DND-41 (cell line): Measurements from ENCODE around the gene NPM1.

Experiments used
- EZH2 ChIP-seq: IDR thresholded peaks from 3 replicates; pipeline ENCODE4 v1.6.1; 2012; ENCODE audit warnings: borderline replicate concordance, low read depth, mild to moderate bottlenecking, moderate library complexity, low read length, inconsistent platforms; ENCODE audit not compliant: severe bottlenecking
- TF ChIP-seq, protein P1 (sequence below): IDR thresholded peaks from 2 replicates; pipeline ENCODE4 v1.5.1; 2012; ENCODE audit warnings: borderline replicate concordance, low read length, moderate library complexity, mild to moderate bottlenecking; ENCODE audit not compliant: poor library complexity, severe bottlenecking; ENCODE audit errors: extremely low read depth

DNA sequence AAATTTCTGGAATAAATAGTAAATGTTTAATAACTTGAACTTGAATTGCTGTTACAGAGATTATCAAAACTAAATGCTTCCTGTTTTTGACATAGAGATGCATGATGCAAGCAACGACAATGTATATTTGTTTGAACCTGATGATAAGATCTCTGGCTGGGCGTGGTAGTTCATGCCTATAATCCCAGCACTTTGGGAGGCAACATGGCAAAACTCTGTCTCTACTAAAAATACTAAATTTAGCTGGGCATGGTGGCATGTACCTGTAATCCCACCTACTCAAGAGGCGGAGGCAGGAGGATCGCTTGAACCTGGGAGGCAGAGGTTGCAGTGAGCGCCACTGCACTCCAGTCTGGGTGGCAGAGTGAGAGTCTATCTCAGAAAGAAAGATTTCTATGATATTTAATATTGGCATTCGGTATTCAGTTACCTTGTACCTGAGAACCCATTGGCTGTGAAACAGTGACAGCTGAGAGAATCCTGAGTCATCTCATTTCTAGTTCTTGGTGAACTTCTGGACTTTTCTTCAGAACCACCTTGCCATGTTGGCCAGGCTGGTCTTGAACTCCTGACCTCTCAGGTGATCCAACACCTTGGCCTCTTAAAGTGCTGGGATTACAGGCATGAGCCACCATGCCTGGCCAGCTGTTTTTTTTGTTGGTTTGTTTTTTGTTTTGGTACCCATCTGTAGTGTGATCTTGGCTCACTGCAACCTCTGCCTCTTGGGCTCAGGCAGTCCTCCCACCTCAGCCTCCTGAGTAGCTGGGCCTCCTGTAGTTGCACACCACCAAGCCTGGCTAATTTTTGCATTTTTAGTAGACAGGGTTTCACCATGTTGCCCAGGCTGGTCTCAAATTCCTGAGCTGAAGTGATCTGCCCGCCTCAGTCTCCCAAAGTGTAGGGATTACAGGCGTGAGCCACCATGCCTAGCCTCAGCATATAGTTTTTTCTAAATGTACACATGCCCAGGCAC is 21.8 kb downstream of the NPM1 start:
- TF ChIP-seq, protein P1, sequence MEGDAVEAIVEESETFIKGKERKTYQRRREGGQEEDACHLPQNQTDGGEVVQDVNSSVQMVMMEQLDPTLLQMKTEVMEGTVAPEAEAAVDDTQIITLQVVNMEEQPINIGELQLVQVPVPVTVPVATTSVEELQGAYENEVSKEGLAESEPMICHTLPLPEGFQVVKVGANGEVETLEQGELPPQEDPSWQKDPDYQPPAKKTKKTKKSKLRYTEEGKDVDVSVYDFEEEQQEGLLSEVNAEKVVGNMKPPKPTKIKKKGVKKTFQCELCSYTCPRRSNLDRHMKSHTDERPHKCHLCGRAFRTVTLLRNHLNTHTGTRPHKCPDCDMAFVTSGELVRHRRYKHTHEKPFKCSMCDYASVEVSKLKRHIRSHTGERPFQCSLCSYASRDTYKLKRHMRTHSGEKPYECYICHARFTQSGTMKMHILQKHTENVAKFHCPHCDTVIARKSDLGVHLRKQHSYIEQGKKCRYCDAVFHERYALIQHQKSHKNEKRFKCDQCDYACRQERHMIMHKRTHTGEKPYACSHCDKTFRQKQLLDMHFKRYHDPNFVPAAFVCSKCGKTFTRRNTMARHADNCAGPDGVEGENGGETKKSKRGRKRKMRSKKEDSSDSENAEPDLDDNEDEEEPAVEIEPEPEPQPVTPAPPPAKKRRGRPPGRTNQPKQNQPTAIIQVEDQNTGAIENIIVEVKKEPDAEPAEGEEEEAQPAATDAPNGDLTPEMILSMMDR: no peak
- no peak for TF ChIP-seq EZH2
